Epithelial cell of proximal tubule (primary cell): ENCODE measurements around the gene ZNF366. TPM values are rescaled to one million over a fixed set of nuclear protein-coding genes. Genes with fewer than 3 reads are reported as not detected.

ENCODE experiments used
- DNase-seq: peaks from one replicate; pipeline ENCODE4 v3.0.0-alpha.2; 2011; ENCODE audit warnings: low read depth
- H3K4me3 ChIP-seq: 2 replicates; pipeline ENCODE4 v1.5.1; 2011; ENCODE audit warnings: low read depth, mild to moderate bottlenecking, low read length
- CTCF ChIP-seq: conservative IDR thresholded peaks from 2 replicates; pipeline ENCODE4 v1.5.1; 2012; ENCODE audit warnings: low read depth, mild to moderate bottlenecking, low read length
- total RNA-seq: library from RNA; depleted of rRNA; stranded (reverse); fragments of >200 nt; gene quantifications from 2 replicates; pipeline ENCODE4 v1.2.3, GENCODE V29; 2015

ZNF366 gene
- total RNA-seq, 1 donor from 2014 or later, result not detected

DNA sequence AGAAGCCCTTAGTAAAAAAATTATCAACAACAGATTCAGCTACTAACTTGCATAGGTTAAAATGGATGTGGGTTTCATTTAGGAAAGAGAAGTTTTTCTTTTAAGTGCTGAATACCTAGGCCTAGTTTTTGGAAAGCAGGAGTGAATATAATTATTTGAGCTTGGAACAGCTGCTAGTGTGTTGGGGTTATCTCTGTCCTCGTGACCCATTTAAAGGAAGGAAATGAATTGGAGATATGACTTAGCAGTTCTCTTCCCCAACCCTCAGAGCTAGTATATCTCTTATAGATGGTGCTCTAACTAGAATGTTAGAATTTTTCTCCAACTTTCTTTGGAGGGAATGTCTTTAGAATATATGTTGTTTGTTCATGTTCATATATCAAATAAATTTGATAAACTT is 38.6 kb downstream of the ZNF366 start:
- H3K4me3 ChIP-seq, result no peak overlapping the region
- no peak for DNase-seq
- no peak for TF ChIP-seq CTCF

DNA sequence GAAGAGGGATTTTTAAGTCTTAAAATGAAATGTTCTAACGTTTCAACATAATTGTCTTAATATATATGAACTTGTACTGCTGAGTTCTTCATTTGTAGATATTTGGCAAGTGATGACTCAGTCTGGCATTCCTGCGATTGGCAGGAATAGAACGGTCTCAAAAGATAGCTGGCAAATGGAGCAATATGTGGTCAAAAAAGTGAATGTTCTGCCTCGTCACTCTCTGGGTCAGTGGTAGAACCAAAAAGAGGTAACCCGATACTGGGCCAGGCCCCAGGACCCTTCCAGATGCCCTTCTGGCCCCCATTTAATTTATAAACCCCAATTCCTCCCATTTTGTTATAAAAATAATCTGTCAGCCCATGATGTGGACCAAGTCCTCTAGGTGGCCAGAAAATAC is 39.2 kb downstream of the ZNF366 start:
- no peak overlapping the region for H3K4me3 ChIP-seq
- TF ChIP-seq CTCF, result no peak
- DNase-seq, result no peak

DNA sequence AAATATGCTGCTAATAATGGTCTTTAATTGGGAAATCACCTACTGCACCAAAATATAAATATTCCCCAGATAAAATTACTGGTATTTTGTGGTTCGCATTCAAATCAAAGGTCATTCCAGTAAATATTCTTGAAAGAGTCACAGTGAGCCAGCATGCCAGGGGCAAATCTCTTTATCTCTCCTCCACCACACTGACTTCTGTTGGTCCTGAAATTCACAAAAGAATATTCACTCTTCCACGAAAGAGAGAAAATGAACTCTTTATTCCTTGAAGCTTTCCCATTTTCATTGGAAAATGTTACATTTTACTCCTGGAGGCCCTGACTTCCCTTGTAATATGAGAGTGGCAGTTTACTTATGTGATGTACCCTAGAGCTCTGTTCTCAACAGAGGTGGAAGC is 39.7 kb downstream of the ZNF366 start:
- TF ChIP-seq CTCF, result no peak
- no peak for DNase-seq
- no peak overlapping the region for H3K4me3 ChIP-seq

GRCh38 chr5:72465601-72466563 is 41.3 kb downstream of the ZNF366 start:
- H3K4me3 ChIP-seq, result no peak overlapping the region
- no peak for DNase-seq
- TF ChIP-seq CTCF, result no peak

DNA sequence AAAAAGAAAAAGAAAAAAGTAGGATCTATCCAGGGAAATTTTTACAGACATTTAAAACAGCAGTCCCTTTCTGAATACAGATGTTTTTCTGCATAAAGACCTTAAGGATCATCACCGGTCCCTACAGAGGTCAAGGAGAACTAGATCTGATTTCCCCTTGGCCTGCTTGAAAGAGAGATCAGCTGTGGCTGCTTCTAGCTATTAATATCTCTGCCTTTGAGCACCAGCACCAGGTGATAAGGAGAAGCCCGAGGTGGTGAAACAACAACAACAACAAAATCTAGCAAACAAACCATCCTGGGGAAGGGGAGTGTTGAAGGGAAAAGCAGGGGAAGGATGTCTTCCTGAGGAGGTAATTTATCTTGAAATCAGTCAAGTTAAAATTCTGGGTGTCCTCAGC is 42.1 kb downstream of the ZNF366 start:
- H3K4me3 ChIP-seq, result no peak overlapping the region

DNA sequence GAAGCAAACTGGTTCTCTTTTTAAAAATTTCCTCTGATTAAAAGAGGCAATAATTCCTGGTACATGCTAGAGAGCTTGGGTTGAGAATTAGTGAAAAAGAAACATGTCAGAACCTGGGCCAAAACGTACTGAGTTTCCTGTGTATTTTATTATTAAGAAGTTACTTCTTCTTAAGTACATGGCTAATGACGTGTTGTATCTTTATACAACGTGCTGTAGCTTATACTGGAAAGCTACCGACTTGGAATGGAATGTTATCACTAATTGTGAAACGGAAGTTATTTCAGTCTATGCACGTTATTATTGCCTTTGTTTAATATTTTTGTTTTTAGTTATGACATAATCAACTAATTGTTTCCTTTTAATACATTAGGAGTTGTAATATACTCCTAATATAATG is 43.1 kb downstream of the ZNF366 start:
- no peak overlapping the region for H3K4me3 ChIP-seq
- TF ChIP-seq CTCF, result no peak
- DNase-seq, result no peak

More for the DNA sequence above, 42.1 kb downstream of the ZNF366 start:
- no peak for DNase-seq
- TF ChIP-seq CTCF, result no peak

DNA sequence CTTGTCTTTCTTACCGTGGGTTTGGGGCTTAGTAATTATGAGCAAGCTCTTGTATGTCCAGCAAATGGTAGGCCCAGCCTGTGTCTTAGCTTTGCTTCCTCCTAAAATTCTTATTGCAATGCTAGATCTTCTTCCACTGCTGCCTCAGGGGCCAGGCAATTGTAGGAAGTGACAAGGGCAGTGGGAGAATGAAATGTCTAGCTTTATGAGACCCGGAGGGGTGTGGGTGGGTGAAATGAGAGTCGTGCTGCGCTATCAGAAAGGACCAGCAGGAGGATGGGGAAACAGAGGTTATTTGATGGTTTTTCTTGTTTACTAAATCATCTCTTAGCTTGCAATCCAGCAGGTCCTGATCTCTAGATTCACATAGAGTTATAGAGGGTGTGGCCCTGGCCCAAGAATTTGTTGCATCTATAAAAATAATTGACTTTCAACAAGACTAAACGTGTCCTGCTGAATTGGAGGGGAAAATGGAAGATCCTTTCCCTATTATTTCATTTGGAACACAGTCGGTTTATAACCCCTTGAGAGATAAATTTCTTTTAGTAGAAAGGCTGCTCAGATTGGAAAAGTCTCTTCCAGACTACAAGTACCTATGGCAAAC is 43.7 kb downstream of the ZNF366 start:
- H3K4me3 ChIP-seq, result no peak overlapping the region
- DNase-seq, result no peak
- TF ChIP-seq CTCF, result no peak
